Measurements from ENCODE around the gene ESRRB. TPM values are rescaled to one million over a fixed set of nuclear protein-coding genes. Genes with fewer than 3 reads are reported as not detected.

ESRRB gene
- total RNA-seq, 4 donors from 2014 or later: 0.27 TPM; not detected in 3

DNA sequence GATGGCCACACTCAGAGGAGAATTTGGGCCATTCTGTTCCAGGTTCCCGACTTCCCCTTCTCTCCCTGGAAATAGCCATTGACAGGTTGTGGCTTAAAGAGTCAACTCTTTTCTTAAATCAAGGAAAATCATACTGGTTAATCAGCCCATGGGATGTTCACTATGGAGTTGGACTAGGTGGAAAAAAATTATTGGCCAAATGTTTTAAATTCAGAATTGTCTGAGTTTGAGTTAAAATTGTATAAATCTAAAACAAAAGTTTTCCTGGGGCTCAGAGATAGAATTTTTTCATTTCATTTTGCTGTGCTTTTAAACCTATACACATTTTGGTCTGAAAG lies 6.5 kb downstream of the ESRRB start:
- in situ Hi-C loops (cut with MboI; ENCODE audit: low pct_ligation_motif_present in 1 of 4, low pct_unique_long_range_greater_than_20kb in 1 of 4, low sequenced_read_pairs in 3 of 4) (loop anchor here in 1 of 4 donors (10.0 kb wide), 1 partner anchor 328 kb away; no protein-coding TSS in a partner anchor), intact Hi-C loops (cut with DNase I; ENCODE audit: low total_unique reads) (loop anchor here (5.0 kb wide), 1 partner anchor 1135 kb away; no protein-coding TSS in a partner anchor)
- H3K27ac ChIP-seq: no peak overlapping the region
- H3K4me3 ChIP-seq: no peak overlapping the region
- H3K27me3 ChIP-seq: peaks cover 97% of the 10 kb centered on the region
- H3K36me3 ChIP-seq: no peaks in the 10 kb centered on the region
- 33 to 38% methylated on average over 1 of the region's 1 CpG for WGBS, 2 donors (ENCODE audit: low coverage in 1 of 2)
- no peaks in the 10 kb centered on the region for H3K9me3 ChIP-seq
- TF ChIP-seq POLR2A (IDR thresholded peaks at IDR 0.05) (no peak), EP300 (IDR thresholded peaks at IDR 0.05; ENCODE audit: low read depth) (no peak), POLR2AphosphoS5 (IDR thresholded peaks at IDR 0.05) (no peak), CTCF (IDR thresholded peaks at IDR 0.05) (no peak)
- DNase-seq: no peak
- H3K4me1 ChIP-seq: peaks cover 0 to 1% (median 0%) of the 10 kb centered on the region in 4 donors

DNA sequence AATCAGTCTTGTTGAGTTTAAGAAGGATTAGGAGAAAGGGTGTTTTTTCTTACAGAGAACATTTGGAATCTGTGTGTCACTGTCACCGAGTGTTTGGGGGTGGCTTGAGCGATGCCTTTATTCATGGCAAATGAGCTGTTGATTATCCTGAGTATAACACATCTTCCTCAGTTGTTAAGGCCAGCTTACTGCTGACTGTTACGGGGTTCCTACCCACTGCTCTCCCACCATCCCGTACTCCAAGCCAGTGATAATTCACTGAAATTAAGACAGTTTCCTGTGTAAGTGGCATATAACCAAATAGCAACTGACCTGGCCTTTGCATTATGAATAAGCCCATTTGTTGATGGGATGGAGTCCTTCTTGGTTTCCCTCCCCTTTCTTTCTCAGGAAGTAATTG lies 9.5 kb downstream of the ESRRB start:
- in situ Hi-C loops (cut with MboI; ENCODE audit: low pct_ligation_motif_present in 1 of 4, low pct_unique_long_range_greater_than_20kb in 1 of 4, low sequenced_read_pairs in 3 of 4): loop anchor here in 1 of 4 donors (10.0 kb wide), 1 partner anchor 331 kb away; no protein-coding TSS in a partner anchor
- TF ChIP-seq CTCF (IDR thresholded peaks at IDR 0.05): no peak
- no peak for TF ChIP-seq POLR2A (IDR thresholded peaks at IDR 0.05)
- no peak for TF ChIP-seq POLR2AphosphoS5 (IDR thresholded peaks at IDR 0.05)
- no peak for TF ChIP-seq EP300 (IDR thresholded peaks at IDR 0.05; ENCODE audit: low read depth)
- H3K27ac ChIP-seq: no peak overlapping the region
- DNase-seq: no peak
- no peaks in the 10 kb centered on the region for H3K36me3 ChIP-seq
- 72% methylated on average over 4 of the region's 4 CpGs; no CpG with 5 or more reads in 1 of the 2 donors for WGBS, 2 donors (ENCODE audit: low coverage in 1 of 2)
- intact Hi-C loops (cut with DNase I; ENCODE audit: low total_unique reads): no loop called here
- H3K4me1 ChIP-seq: no peaks in the 10 kb centered on the region
- H3K27me3 ChIP-seq: peaks cover 71% of the 10 kb centered on the region
- no peak overlapping the region for H3K4me3 ChIP-seq
- H3K9me3 ChIP-seq: no peaks in the 10 kb centered on the region

DNA sequence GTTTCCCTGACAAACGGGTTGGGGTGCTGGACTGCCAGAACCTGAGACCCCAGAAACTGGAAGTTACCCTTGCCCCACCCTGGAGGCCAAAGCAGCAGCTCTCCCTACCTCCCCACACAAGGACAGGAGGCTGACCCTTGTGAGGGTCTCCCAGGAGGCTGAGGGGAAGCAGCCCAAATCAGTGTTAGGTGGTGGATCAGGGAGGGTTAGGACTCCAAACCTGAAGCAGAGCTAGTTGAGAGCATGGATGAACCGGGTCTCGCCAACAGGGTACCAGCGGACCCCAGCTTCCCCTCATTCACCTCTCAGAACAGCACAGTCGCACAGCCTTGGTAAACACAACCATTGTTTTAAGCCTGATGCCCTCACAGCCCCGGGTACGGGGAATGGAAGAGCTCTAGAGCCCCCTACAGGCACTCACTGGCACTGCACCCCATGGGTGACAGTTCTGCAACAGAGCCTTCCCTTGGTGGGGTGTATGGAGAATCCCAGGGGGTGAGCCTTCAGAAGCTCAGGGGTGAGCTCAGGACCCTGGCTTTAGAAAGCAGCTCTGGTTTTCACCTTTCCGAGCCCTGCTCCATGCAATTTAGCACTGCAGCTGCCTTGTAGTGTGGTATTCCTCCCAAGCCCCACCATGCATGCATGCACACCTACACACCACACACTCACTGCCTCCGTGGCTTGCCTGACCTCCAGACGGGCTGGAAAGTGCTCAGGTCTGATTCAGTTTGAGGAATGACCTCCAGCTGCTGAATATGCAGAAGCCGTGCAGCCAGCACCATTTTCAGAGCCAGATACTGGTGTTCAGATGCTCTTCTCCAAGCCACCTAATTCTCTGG lies 11.2 kb downstream of the ESRRB start:
- intact Hi-C loops (cut with DNase I; ENCODE audit: low total_unique reads) (no loop called here), in situ Hi-C loops (cut with MboI; ENCODE audit: low pct_ligation_motif_present in 1 of 4, low pct_unique_long_range_greater_than_20kb in 1 of 4, low sequenced_read_pairs in 3 of 4) (loop anchor here in 1 of 4 donors (10.0 kb wide), 1 partner anchor 332 kb away; no protein-coding TSS in a partner anchor)
- H3K9me3 ChIP-seq: no peaks in the 10 kb centered on the region
- no peaks in the 10 kb centered on the region for H3K4me1 ChIP-seq
- peak; percentile 62 for DNase-seq
- TF ChIP-seq EP300 (IDR thresholded peaks at IDR 0.05; ENCODE audit: low read depth) (no peak), POLR2A (IDR thresholded peaks at IDR 0.05) (no peak), POLR2AphosphoS5 (IDR thresholded peaks at IDR 0.05) (no peak), CTCF (IDR thresholded peaks at IDR 0.05) (peak; percentile 69 to 94 (median 87))
- H3K4me3 ChIP-seq: no peak overlapping the region
- peaks cover 53% of the 10 kb centered on the region for H3K27me3 ChIP-seq
- no peak overlapping the region for H3K27ac ChIP-seq
- WGBS, 2 donors (ENCODE audit: low coverage in 1 of 2): 18% methylated on average over 11 of the region's 11 CpGs; no CpG with 5 or more reads in 1 of the 2 donors
- no peaks in the 10 kb centered on the region for H3K36me3 ChIP-seq

DNA sequence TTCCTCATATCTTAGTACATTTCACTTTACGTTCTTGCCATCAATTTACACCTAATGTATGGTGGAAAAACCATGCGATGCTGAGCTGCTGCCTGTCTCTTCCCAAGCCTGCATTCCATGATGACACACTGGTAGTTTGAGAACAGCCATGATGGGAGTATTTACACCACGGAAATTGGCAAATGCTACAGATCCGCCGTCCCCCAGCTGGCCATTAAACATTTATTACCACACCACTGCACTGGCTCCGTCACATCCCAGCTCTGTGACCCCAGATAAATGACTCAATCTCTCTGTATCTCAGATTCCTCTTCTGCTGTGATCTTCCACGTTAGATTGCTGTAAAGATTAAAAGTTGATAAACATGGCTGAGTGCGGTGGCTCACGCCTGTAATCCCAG lies 13.9 kb downstream of the ESRRB start:
- peaks cover 29% of the 10 kb centered on the region for H3K27me3 ChIP-seq
- no peak overlapping the region for H3K4me3 ChIP-seq
- DNase-seq: no peak
- in situ Hi-C loops (cut with MboI; ENCODE audit: low pct_ligation_motif_present in 1 of 4, low pct_unique_long_range_greater_than_20kb in 1 of 4, low sequenced_read_pairs in 3 of 4) (loop anchor here in 1 of 4 donors (10.0 kb wide), 1 partner anchor 335 kb away; no protein-coding TSS in a partner anchor), intact Hi-C loops (cut with DNase I; ENCODE audit: low total_unique reads) (no loop called here)
- 67 to 78% methylated on average over 6 to 9 of the region's 9 CpGs for WGBS, 2 donors (ENCODE audit: low coverage in 1 of 2)
- no peaks in the 10 kb centered on the region for H3K9me3 ChIP-seq
- TF ChIP-seq CTCF (IDR thresholded peaks at IDR 0.05) (no peak), POLR2A (IDR thresholded peaks at IDR 0.05) (no peak), POLR2AphosphoS5 (IDR thresholded peaks at IDR 0.05) (no peak), EP300 (IDR thresholded peaks at IDR 0.05; ENCODE audit: low read depth) (no peak)
- H3K27ac ChIP-seq: no peak overlapping the region
- no peaks in the 10 kb centered on the region for H3K36me3 ChIP-seq
- no peaks in the 10 kb centered on the region for H3K4me1 ChIP-seq

All from transverse colon (tissue), 4 donors.